Hepatocyte (in vitro differentiated cells): Measurements from ENCODE around the gene YWHAQ. TPM values are rescaled to one million over a fixed set of nuclear protein-coding genes. Genes with fewer than 3 reads are reported as not detected.

Experiments used
- polyA plus RNA-seq: library from polyadenylated mRNA; unstranded; fragments of >200 nt; fragmentation: Nextera tagmentation; extraction: Ambion mirVana; gene quantifications from 2 replicates; pipeline ENCODE4 v1.2.1, GENCODE V29; 2016
- small RNA-seq: library from RNA; depleted of rRNA; stranded (forward); fragments of <200 nt; gene quantifications from one replicate; pipeline ENCODE3, GENCODE V24; 2014
- total RNA-seq: library from RNA; depleted of rRNA; stranded (reverse); fragments of >200 nt; gene quantifications from 2 replicates; pipeline ENCODE4 v1.2.3, GENCODE V29; 2014

YWHAQ gene
- total and polyA plus RNA-seq, 2 experiments from 2014 or later = 327 to 361 TPM

Small RNA genes within 50 kb of the gene (small RNA-seq; reads per million reads assigned to genes)
- gene RF00019 = not detected

Other genes with a start within 250 kb of the YWHAQ start
- gene ITGB1BP1, start 207.5 kb downstream of the YWHAQ start, total RNA-seq = 17.4 and 22.7 TPM in 2 replicates
- gene ITGB1BP1, start 207.5 kb downstream of the YWHAQ start, polyA plus RNA-seq = 51.8 and 65.2 TPM in 2 replicates
- 38.7 and 39.1 TPM in 2 replicates for gene CPSF3, start 207.3 kb downstream of the YWHAQ start, total RNA-seq
- 21.5 and 23.9 TPM in 2 replicates for gene CPSF3, start 207.3 kb downstream of the YWHAQ start, polyA plus RNA-seq
- gene IAH1, start 156.4 kb downstream of the YWHAQ start, total RNA-seq = 31.6 and 44.2 TPM in 2 replicates
- 46.7 and 51.0 TPM in 2 replicates for gene IAH1, start 156.4 kb downstream of the YWHAQ start, polyA plus RNA-seq
- gene ADAM17, start 75.2 kb downstream of the YWHAQ start, total RNA-seq = 19.5 and 30.2 TPM in 2 replicates
- 20.5 and 22.0 TPM in 2 replicates for gene ADAM17, start 75.2 kb downstream of the YWHAQ start, polyA plus RNA-seq
- 14.7 and 19.4 TPM in 2 replicates for gene TAF1B, start 212.5 kb upstream of the YWHAQ start, total RNA-seq
- gene TAF1B, start 212.5 kb upstream of the YWHAQ start, polyA plus RNA-seq = 8.0 and 13.2 TPM in 2 replicates